Measurements from ENCODE around the gene CARM1.
A peak's percentile ranks its signal among the peaks of the same experiment; 100 is the strongest.
"Not testable (repeated sequence)": the region's sequence is repeated elsewhere in the genome, so short reads cannot be mapped to it uniquely, and the experiment has no call there.

Gene CARM1

DNA sequence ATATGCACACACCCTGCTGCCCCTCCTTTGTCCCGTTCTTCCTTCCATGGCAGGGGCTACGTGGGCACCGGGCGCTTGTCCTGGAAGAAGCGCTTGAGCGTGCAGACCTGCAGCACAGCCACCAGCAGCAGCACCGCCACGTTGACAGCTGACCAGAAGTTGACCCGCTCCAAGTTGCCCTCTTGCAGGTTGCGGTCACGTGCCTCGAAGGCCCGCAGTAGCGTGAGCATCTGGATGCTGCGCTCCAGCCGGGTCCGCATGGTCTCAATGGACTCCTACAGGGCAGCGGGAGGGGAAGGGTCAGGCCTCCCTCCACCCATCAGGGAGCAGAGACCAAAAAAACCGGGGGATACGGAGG lies 38.4 kb upstream of the CARM1 start:
- Histone ChIP-seq H3K27ac (ENCODE audit: low read depth, low read length) (no peak overlapping the region), H3K9ac (ENCODE audit: low read depth in 1 of 2, low read length in 2 of 2) (no peak overlapping the region), H3K27me3 (ENCODE audit: control insufficient read depth in 1 of 2, insufficient read depth in 2 of 2, low read length in 2 of 2) (no peaks in the 10 kb centered on the region), H3K9me3 (ENCODE audit: control insufficient read depth in 1 of 2, low read length in 2 of 2) (peaks cover 0 to 4% of the 10 kb centered on the region in 2 donors), H3K4me3 (ENCODE audit: low read depth in 1 of 2, low read length in 2 of 2) (no peak overlapping the region), H3K4me1 (ENCODE audit: control insufficient read depth in 1 of 2, insufficient read depth in 2 of 2, low read length in 2 of 2) (peaks cover 5 to 15% of the 10 kb centered on the region in 2 donors), H3K36me3 (ENCODE audit: control insufficient read depth in 1 of 2, insufficient read depth in 2 of 2, low read length in 2 of 2) (peaks cover 30 to 47% of the 10 kb centered on the region in 2 donors)

DNA sequence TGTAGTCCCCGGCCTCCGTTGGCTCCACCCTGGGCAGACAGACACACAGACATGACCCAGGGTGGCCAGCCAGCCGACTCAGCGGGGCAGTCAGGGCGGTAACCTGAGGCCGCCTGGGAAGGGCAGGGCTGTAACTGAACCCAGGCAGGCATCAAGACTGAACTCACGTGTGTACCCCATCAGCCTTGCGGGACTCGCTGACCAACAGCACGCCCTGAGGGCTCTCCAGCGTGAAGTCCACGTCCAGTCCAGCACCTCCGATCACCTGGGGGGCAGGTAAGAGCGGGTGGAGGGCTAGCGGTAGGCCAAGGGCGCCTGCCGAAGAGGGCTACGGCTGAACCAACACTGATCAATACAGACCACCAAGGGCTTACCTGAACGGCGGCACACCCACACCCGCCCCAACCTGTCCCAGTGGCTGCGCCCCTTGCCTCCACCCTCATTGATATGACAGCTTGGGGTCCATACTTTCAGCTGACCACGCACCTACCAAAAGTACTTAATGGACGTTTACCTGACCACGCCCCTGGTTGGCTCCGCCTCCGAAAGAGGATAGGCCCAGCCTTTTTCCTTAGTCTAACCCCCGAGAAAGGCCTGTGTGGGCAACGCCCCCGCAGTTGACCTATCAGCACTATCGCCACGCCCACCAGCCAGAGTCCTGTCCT lies 36.1 kb upstream of the CARM1 start:
- Histone ChIP-seq H3K27me3 (ENCODE audit: control insufficient read depth in 1 of 2, insufficient read depth in 2 of 2, low read length in 2 of 2) (no peaks in the 10 kb centered on the region), H3K27ac (ENCODE audit: low read depth, low read length) (peak overlapping the region; percentile 68), H3K9me3 (ENCODE audit: control insufficient read depth in 1 of 2, low read length in 2 of 2) (peaks cover 0 to 4% of the 10 kb centered on the region in 2 donors), H3K9ac (ENCODE audit: low read depth in 1 of 2, low read length in 2 of 2) (peak overlapping the region; percentile 54 to 57), H3K4me3 (ENCODE audit: low read depth in 1 of 2, low read length in 2 of 2) (peak overlapping the region; percentile 80 to 83), H3K36me3 (ENCODE audit: control insufficient read depth in 1 of 2, insufficient read depth in 2 of 2, low read length in 2 of 2) (peaks cover 16 to 34% of the 10 kb centered on the region in 2 donors), H3K4me1 (ENCODE audit: control insufficient read depth in 1 of 2, insufficient read depth in 2 of 2, low read length in 2 of 2) (peaks cover 5 to 15% of the 10 kb centered on the region in 2 donors)

DNA sequence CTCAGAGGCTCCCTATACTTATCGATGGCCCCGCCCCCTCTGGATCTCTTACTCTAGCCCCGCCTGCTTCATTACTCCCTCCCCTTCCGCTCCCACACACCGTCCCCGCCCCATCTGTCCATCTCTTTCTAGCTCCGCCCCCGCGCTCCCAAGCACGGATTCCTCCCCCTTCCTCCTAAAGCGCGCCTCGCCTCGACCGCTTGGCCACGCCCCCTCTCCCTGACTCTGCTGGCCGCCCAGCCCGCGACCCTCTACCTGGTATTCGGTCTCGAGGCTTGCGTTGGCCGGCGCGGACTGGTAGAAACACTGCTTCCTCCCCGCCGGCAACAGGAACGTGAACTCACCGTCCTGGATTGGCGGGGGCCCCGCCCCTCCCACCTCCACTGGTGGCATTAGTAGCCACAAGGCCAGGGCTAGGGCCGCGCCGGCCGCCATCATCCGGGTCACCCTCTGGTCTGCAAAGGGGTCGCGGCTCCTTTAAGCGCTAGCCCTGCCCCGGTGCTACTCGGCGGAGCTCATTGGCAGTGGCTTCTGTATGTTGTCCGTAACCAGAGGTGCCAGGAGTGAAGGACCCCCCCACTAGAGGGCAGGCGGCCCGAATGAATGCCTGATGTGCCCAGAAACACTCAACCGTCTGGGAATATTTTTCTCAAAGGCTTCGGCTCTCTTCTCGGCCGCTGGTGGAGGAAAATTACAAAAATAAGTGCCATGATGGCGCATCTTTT lies 35.4 kb upstream of the CARM1 start, which contains the start of gene TMED1:
TSS of gene TMED1 (minus strand) at position 459 of the 725 bp plus-strand sequence. CDS start at position 438, 21 bp downstream.
- Histone ChIP-seq H3K27me3 (ENCODE audit: control insufficient read depth in 1 of 2, insufficient read depth in 2 of 2, low read length in 2 of 2) (no peaks in the 10 kb centered on the region), H3K36me3 (ENCODE audit: control insufficient read depth in 1 of 2, insufficient read depth in 2 of 2, low read length in 2 of 2) (peaks cover 9 to 27% of the 10 kb centered on the region in 2 donors), H3K27ac (ENCODE audit: low read depth, low read length) (peak within 1 kb of the TSS; percentile 99), H3K9ac (ENCODE audit: low read depth in 1 of 2, low read length in 2 of 2) (peak within 1 kb of the TSS; percentile 84 to 87), H3K4me3 (ENCODE audit: low read depth in 1 of 2, low read length in 2 of 2) (peak within 1 kb of the TSS; percentile 80 to 83), H3K4me1 (ENCODE audit: control insufficient read depth in 1 of 2, insufficient read depth in 2 of 2, low read length in 2 of 2) (peaks cover 5 to 15% of the 10 kb centered on the region in 2 donors), H3K9me3 (ENCODE audit: control insufficient read depth in 1 of 2, low read length in 2 of 2) (peaks cover 0 to 4% of the 10 kb centered on the region in 2 donors)

- Histone ChIP-seq H3K4me3 (ENCODE audit: low read depth in 1 of 2, low read length in 2 of 2) (peak overlapping the region; percentile 80 to 83), H3K27me3 (ENCODE audit: control insufficient read depth in 1 of 2, insufficient read depth in 2 of 2, low read length in 2 of 2) (no peaks in the 10 kb centered on the region), H3K36me3 (ENCODE audit: control insufficient read depth in 1 of 2, insufficient read depth in 2 of 2, low read length in 2 of 2) (peaks cover 9 to 21% of the 10 kb centered on the region in 2 donors), H3K9ac (ENCODE audit: low read depth in 1 of 2, low read length in 2 of 2) (peak overlapping the region; percentile 84 to 87), H3K27ac (ENCODE audit: low read depth, low read length) (peak overlapping the region; percentile 99), H3K9me3 (ENCODE audit: control insufficient read depth in 1 of 2, low read length in 2 of 2) (peaks cover 0 to 4% of the 10 kb centered on the region in 2 donors), H3K4me1 (ENCODE audit: control insufficient read depth in 1 of 2, insufficient read depth in 2 of 2, low read length in 2 of 2) (peaks cover 5 to 15% of the 10 kb centered on the region in 2 donors)
Measured at GRCh38 chr19:10836479-10837330, 34.6 kb upstream of the CARM1 start.

- H3K36me3 ChIP-seq (ENCODE audit: control insufficient read depth in 1 of 2, insufficient read depth in 2 of 2, low read length in 2 of 2) = peaks cover 0 to 11% of the 10 kb centered on the region in 2 donors
- not testable (repeated sequence) for H3K9ac ChIP-seq (ENCODE audit: low read depth in 1 of 2, low read length in 2 of 2); H3K27me3 ChIP-seq (ENCODE audit: control insufficient read depth in 1 of 2, insufficient read depth in 2 of 2, low read length in 2 of 2); H3K9me3 ChIP-seq (ENCODE audit: control insufficient read depth in 1 of 2, low read length in 2 of 2); H3K4me3 ChIP-seq (ENCODE audit: low read depth in 1 of 2, low read length in 2 of 2); H3K27ac ChIP-seq (ENCODE audit: low read depth, low read length)
- peaks cover 5 to 15% of the 10 kb centered on the region in 2 donors for H3K4me1 ChIP-seq (ENCODE audit: control insufficient read depth in 1 of 2, insufficient read depth in 2 of 2, low read length in 2 of 2)
Measured at GRCh38 chr19:10837649-10838048, 33.7 kb upstream of the CARM1 start.

- peaks cover 0 to 4% of the 10 kb centered on the region in 2 donors for H3K9me3 ChIP-seq (ENCODE audit: control insufficient read depth in 1 of 2, low read length in 2 of 2)
- H3K9ac ChIP-seq (ENCODE audit: low read depth in 1 of 2, low read length in 2 of 2) = no peak overlapping the region
Measured at GRCh38 chr19:10838377-10838776, 33.0 kb upstream of the CARM1 start.

GRCh38 chr19:10839114-10840050 lies 32.0 kb upstream of the CARM1 start:
- Histone ChIP-seq H3K4me1 (ENCODE audit: control insufficient read depth in 1 of 2, insufficient read depth in 2 of 2, low read length in 2 of 2) (peaks cover 5 to 15% of the 10 kb centered on the region in 2 donors), H3K9ac (ENCODE audit: low read depth in 1 of 2, low read length in 2 of 2) (no peak overlapping the region), H3K27me3 (ENCODE audit: control insufficient read depth in 1 of 2, insufficient read depth in 2 of 2, low read length in 2 of 2) (no peaks in the 10 kb centered on the region), H3K27ac (ENCODE audit: low read depth, low read length) (no peak overlapping the region), H3K9me3 (ENCODE audit: control insufficient read depth in 1 of 2, low read length in 2 of 2) (peaks cover 0 to 4% of the 10 kb centered on the region in 2 donors), H3K36me3 (ENCODE audit: control insufficient read depth in 1 of 2, insufficient read depth in 2 of 2, low read length in 2 of 2) (no peaks in the 10 kb centered on the region), H3K4me3 (ENCODE audit: low read depth in 1 of 2, low read length in 2 of 2) (no peak overlapping the region)

More at GRCh38 chr19:10838377-10838776, 33.0 kb upstream of the CARM1 start:
- Histone ChIP-seq H3K4me1 (ENCODE audit: control insufficient read depth in 1 of 2, insufficient read depth in 2 of 2, low read length in 2 of 2) (peaks cover 5 to 15% of the 10 kb centered on the region in 2 donors), H3K4me3 (ENCODE audit: low read depth in 1 of 2, low read length in 2 of 2) (no peak overlapping the region), H3K36me3 (ENCODE audit: control insufficient read depth in 1 of 2, insufficient read depth in 2 of 2, low read length in 2 of 2) (peaks cover 0 to 4% of the 10 kb centered on the region in 2 donors), H3K27me3 (ENCODE audit: control insufficient read depth in 1 of 2, insufficient read depth in 2 of 2, low read length in 2 of 2) (no peaks in the 10 kb centered on the region), H3K27ac (ENCODE audit: low read depth, low read length) (no peak overlapping the region)

DNA sequence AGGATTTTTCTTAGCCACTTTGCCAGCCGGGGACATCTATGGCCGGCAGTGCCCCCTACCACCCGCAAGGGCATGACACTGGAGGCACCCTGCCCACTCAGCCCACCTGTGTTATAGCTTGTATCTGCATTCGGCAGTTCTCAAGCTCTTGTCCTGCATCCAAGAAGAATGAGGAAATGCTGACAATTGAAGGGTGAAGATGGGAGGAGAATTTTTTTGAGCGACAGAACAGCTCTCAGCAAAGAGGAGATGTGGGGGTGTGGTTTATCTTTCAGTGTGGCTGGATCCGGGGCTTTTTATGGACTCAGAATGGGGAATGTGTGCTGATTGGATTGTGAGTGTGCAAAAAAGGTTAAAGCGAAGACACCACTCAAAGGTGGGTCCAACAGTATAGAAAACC lies 28.6 kb upstream of the CARM1 start:
- H3K9me3 ChIP-seq (ENCODE audit: control insufficient read depth in 1 of 2, low read length in 2 of 2) = no peaks in the 10 kb centered on the region
- H3K9ac ChIP-seq (ENCODE audit: low read depth in 1 of 2, low read length in 2 of 2) = no peak overlapping the region
- H3K27me3 ChIP-seq (ENCODE audit: control insufficient read depth in 1 of 2, insufficient read depth in 2 of 2, low read length in 2 of 2) = no peaks in the 10 kb centered on the region
- H3K4me1 ChIP-seq (ENCODE audit: control insufficient read depth in 1 of 2, insufficient read depth in 2 of 2, low read length in 2 of 2) = no peaks in the 10 kb centered on the region
- no peak overlapping the region for H3K27ac ChIP-seq (ENCODE audit: low read depth, low read length)
- no peaks in the 10 kb centered on the region for H3K36me3 ChIP-seq (ENCODE audit: control insufficient read depth in 1 of 2, insufficient read depth in 2 of 2, low read length in 2 of 2)
- H3K4me3 ChIP-seq (ENCODE audit: low read depth in 1 of 2, low read length in 2 of 2) = no peak overlapping the region

DNA sequence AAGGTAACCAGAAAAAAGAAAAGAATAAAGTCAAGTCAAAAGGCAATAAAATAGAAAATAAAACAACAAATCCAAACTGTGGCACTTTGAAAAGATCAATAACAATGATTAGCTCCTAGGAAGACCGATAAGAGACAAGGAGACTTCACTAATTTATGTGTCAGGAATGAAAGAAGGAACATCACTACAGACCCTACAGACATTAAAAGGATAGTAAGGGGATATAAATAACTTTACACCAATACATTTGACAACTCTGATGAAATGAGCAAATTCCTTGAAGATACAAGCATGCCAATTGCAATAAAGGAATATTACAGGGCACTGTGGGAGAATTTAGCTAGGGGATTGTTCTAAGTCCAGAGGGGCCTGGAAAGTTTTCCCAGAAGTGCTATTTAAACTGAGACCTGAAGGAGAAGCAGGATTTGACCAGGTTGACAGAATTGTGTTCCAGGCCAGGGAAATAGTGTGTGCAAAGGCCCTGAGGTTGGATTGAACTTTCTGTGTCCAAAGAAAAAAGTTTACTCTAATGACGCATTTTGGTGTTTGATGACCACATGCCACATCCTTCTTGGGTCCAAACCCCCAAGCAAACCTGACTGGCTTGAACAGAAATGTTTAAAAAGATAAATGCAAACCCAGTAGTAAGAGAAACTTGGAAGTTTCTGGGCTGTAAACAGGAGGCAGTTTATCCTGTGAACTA lies 24.7 kb upstream of the CARM1 start:
- H3K4me3 ChIP-seq (ENCODE audit: low read depth in 1 of 2, low read length in 2 of 2) = no peak overlapping the region
- no peak overlapping the region for H3K27ac ChIP-seq (ENCODE audit: low read depth, low read length)
- H3K36me3 ChIP-seq (ENCODE audit: control insufficient read depth in 1 of 2, insufficient read depth in 2 of 2, low read length in 2 of 2) = no peaks in the 10 kb centered on the region
- H3K4me1 ChIP-seq (ENCODE audit: control insufficient read depth in 1 of 2, insufficient read depth in 2 of 2, low read length in 2 of 2) = no peaks in the 10 kb centered on the region
- no peaks in the 10 kb centered on the region for H3K27me3 ChIP-seq (ENCODE audit: control insufficient read depth in 1 of 2, insufficient read depth in 2 of 2, low read length in 2 of 2)
- H3K9ac ChIP-seq (ENCODE audit: low read depth in 1 of 2, low read length in 2 of 2) = no peak overlapping the region
- H3K9me3 ChIP-seq (ENCODE audit: control insufficient read depth in 1 of 2, low read length in 2 of 2) = no peaks in the 10 kb centered on the region

All from duodenal mucosa (tissue), 2 donors.